Transverse colon (tissue), 3 donors: ENCODE results near the gene DLG2.

Source experiments
- POLR2A ChIP-seq: fragments of 450-650 bp; IDR thresholded peaks from one replicate; pipeline ENCODE4 v1.6.1; 2016; ENCODE audit warnings: antibody characterized with exemption, mild to moderate bottlenecking, moderate library complexity
- TF ChIP-seq, protein P1 (sequence below), 5 experiments: fragments of 200-600 bp in 3 of 5; fragments of 450-650 bp in 2 of 5; sonication (generic) in 3 of 5; IDR thresholded peaks; 1 replicate in 2 of 5; 2 replicates in 3 of 5; pipeline ENCODE4 v1.5.1; 2016 to 2017; ENCODE audit warnings: antibody characterized with exemption in 5 of 5, inconsistent platforms in 3 of 5, mild to moderate bottlenecking in 2 of 5, moderate library complexity in 1 of 5

DNA sequence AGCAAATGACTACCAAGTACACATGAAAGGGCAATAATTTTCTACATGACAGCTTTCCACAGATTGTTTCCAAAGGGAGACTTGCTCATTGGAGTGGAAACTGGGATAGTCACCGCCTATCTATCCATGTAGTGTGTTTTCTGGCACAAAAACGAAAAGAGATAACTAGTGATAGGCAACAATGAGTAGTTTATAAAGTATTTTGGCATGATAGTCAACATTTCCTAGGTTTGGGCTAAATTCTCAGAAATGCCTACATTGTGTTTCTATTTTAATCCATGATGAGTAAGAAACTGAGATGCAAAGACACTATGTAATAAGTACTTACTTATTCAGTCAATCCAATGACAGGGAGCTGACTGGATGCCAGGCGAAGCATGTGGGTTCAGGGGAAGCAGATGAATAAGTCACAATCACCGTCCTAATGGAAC lies 1129.1 kb downstream of the DLG2 start:
- TF ChIP-seq, protein P1, sequence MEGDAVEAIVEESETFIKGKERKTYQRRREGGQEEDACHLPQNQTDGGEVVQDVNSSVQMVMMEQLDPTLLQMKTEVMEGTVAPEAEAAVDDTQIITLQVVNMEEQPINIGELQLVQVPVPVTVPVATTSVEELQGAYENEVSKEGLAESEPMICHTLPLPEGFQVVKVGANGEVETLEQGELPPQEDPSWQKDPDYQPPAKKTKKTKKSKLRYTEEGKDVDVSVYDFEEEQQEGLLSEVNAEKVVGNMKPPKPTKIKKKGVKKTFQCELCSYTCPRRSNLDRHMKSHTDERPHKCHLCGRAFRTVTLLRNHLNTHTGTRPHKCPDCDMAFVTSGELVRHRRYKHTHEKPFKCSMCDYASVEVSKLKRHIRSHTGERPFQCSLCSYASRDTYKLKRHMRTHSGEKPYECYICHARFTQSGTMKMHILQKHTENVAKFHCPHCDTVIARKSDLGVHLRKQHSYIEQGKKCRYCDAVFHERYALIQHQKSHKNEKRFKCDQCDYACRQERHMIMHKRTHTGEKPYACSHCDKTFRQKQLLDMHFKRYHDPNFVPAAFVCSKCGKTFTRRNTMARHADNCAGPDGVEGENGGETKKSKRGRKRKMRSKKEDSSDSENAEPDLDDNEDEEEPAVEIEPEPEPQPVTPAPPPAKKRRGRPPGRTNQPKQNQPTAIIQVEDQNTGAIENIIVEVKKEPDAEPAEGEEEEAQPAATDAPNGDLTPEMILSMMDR (IDR thresholded peaks at IDR 0.05), result no peak
- no peak for TF ChIP-seq POLR2A
